Smooth muscle cell (in vitro differentiated cells): ENCODE data around the gene SENP8. TPM values are rescaled to one million over a fixed set of nuclear protein-coding genes. Genes with fewer than 3 reads are reported as not detected.

Experiments
- DNase-seq: peaks from one replicate; lab custom pipeline; 2025; ENCODE audit not compliant: unreplicated experiment; lab: John Stamatoyannopoulos, UW
- H2AFZ ChIP-seq: fragments of 200-600 bp; sonication (generic); 2 replicates; pipeline ENCODE4 v1.6.0; 2016; ENCODE audit warnings: antibody characterized with exemption, low read depth, mild to moderate bottlenecking
- H3F3A ChIP-seq: fragments of 200-600 bp; sonication (generic); 2 replicates; pipeline ENCODE4 v1.6.0; 2017; ENCODE audit warnings: antibody characterized with exemption, low read depth
- H3K27ac ChIP-seq: fragments of 200-600 bp; sonication (generic); 2 replicates; pipeline ENCODE4 v1.5.1; 2016; ENCODE audit warnings: low read depth, mild to moderate bottlenecking
- H3K27me3 ChIP-seq: fragments of 200-600 bp; sonication (generic); 2 replicates; pipeline ENCODE4 v1.6.1; 2016; ENCODE audit warnings: low read depth, mild to moderate bottlenecking
- H3K36me3 ChIP-seq: fragments of 200-600 bp; sonication (generic); 2 replicates; pipeline ENCODE4 v1.5.1; 2016; ENCODE audit warnings: low read depth
- H3K4me1 ChIP-seq: fragments of 200-600 bp; sonication (generic); 2 replicates; pipeline ENCODE4 v1.5.1; 2016; ENCODE audit warnings: low read depth
- H3K4me2 ChIP-seq: fragments of 200-600 bp; sonication (generic); 2 replicates; pipeline ENCODE4 v1.6.0; 2016; ENCODE audit warnings: mild to moderate bottlenecking
- H3K4me3 ChIP-seq: fragments of 200-600 bp; sonication (generic); 2 replicates; pipeline ENCODE4 v1.5.1; 2016; ENCODE audit warnings: mild to moderate bottlenecking
- H3K79me2 ChIP-seq: fragments of 200-600 bp; sonication (generic); 2 replicates; pipeline ENCODE4 v1.6.0; 2016; ENCODE audit warnings: low read depth, mild to moderate bottlenecking
- H3K9ac ChIP-seq: fragments of 200-600 bp; sonication (generic); 2 replicates; pipeline ENCODE4 v1.6.0; 2016; ENCODE audit warnings: low read depth
- H3K9me3 ChIP-seq: fragments of 200-600 bp; sonication (generic); replicated peaks from 2 replicates; pipeline ENCODE4 v1.5.1; 2016; ENCODE audit warnings: low read depth
- H4K20me1 ChIP-seq: fragments of 200-600 bp; sonication (generic); 2 replicates; pipeline ENCODE4 v1.6.0; 2016; ENCODE audit warnings: low read depth
- CTCF ChIP-seq: fragments of 200-600 bp; sonication (generic); IDR thresholded peaks from 2 replicates; pipeline ENCODE4 v1.5.1; 2017; ENCODE audit warnings: borderline replicate concordance, mild to moderate bottlenecking, antibody characterized with exemption; ENCODE audit not compliant: insufficient read depth, poor library complexity, severe bottlenecking
- WGBS: methylation state at CpG from one replicate; pipeline ENCODE4 v1.1.7; 2016; ENCODE audit warnings: low lambda C conversion rate; 5-methylcytosine and 5-hydroxymethylcytosine counted together
- polyA plus RNA-seq: library from polyadenylated mRNA; unstranded; fragments of >200 nt; fragmentation: Nextera tagmentation; extraction: Ambion mirVana; gene quantifications from 2 replicates; pipeline ENCODE4 v1.2.1, GENCODE V29; 2016
- total RNA-seq: library from RNA; depleted of rRNA; stranded (reverse); fragments of >200 nt; gene quantifications from 2 replicates; pipeline ENCODE4 v1.2.3, GENCODE V29; 2014

The SENP8 gene
- total and polyA plus RNA-seq, 2 experiments from 2014 or later = 2.3 to 4.0 TPM

GRCh38 chr15:72155003-72155621 lies 36.9 kb downstream of the SENP8 start:
- H3K27me3 ChIP-seq = no peaks in the 10 kb centered on the region
- H3K4me2 ChIP-seq = peak overlapping the region; percentile 77
- TF ChIP-seq CTCF = no peak
- H3K9ac ChIP-seq = no peak overlapping the region
- H3K9me3 ChIP-seq = no peaks in the 10 kb centered on the region
- no peak for DNase-seq
- no peaks in the 10 kb centered on the region for H3K79me2 ChIP-seq
- 76% methylated on average over 14 of the region's 14 CpGs for WGBS
- no peaks in the 10 kb centered on the region for H3F3A ChIP-seq
- no peak overlapping the region for H3K27ac ChIP-seq
- no peaks in the 10 kb centered on the region for H3K4me1 ChIP-seq
- H3K4me3 ChIP-seq = peak overlapping the region; percentile 45
- no peaks in the 10 kb centered on the region for H3K36me3 ChIP-seq
- H4K20me1 ChIP-seq = no peaks in the 10 kb centered on the region
- no peak overlapping the region for H2AFZ ChIP-seq

- H3K4me1 ChIP-seq = no peaks in the 10 kb centered on the region
- no peaks in the 10 kb centered on the region for H3F3A ChIP-seq
- no peaks in the 10 kb centered on the region for H3K36me3 ChIP-seq
- peak; percentile 77 for TF ChIP-seq CTCF
- H3K27ac ChIP-seq = no peak overlapping the region
- H3K27me3 ChIP-seq = no peaks in the 10 kb centered on the region
- H2AFZ ChIP-seq = peak overlapping the region; percentile 85
- DNase-seq = peak; percentile 30
- peak overlapping the region; percentile 45 for H3K4me3 ChIP-seq
- H3K79me2 ChIP-seq = no peaks in the 10 kb centered on the region
- WGBS = 51% methylated on average over 19 of the region's 19 CpGs
- H3K4me2 ChIP-seq = peak overlapping the region; percentile 77
- H3K9me3 ChIP-seq = no peaks in the 10 kb centered on the region
- H3K9ac ChIP-seq = no peak overlapping the region
- H4K20me1 ChIP-seq = no peaks in the 10 kb centered on the region
Observed at GRCh38 chr15:72155635-72156616, 37.7 kb downstream of the SENP8 start.

GRCh38 chr15:72156928-72157327 lies 38.7 kb downstream of the SENP8 start:
- Histone ChIP-seq H3K36me3 (no peaks in the 10 kb centered on the region), H2AFZ (no peak overlapping the region), H3K27me3 (no peaks in the 10 kb centered on the region), H3K9ac (no peak overlapping the region), H3K9me3 (no peaks in the 10 kb centered on the region), H4K20me1 (no peaks in the 10 kb centered on the region), H3K4me1 (no peaks in the 10 kb centered on the region), H3K27ac (no peak overlapping the region), H3K4me2 (no peak overlapping the region), H3K4me3 (no peak overlapping the region), H3K79me2 (no peaks in the 10 kb centered on the region), H3F3A (no peaks in the 10 kb centered on the region)
- 96% methylated on average over 2 of the region's 2 CpGs for WGBS
- DNase-seq = no peak
- TF ChIP-seq CTCF = no peak
